Osteoblast (primary cell): ENCODE measurements around the gene PCDH9. TPM values are rescaled to one million over a fixed set of nuclear protein-coding genes. Genes with fewer than 3 reads are reported as not detected.
A peak's percentile ranks its signal among the peaks of the same experiment; 100 is the strongest.

Experiments
- DNase-seq: peaks from one replicate; pipeline ENCODE4 v3.0.0; 2011; ENCODE audit warnings: low spot score, mixed read lengths; ENCODE audit not compliant: insufficient read length; ENCODE audit errors: missing footprints
- H2AFZ ChIP-seq: 2 replicates; pipeline ENCODE4 v1.6.0; 2011; ENCODE audit warnings: mild to moderate bottlenecking, low read length
- H3K27ac ChIP-seq: 2 replicates; pipeline ENCODE4 v1.5.1; 2011; ENCODE audit warnings: mild to moderate bottlenecking, low read depth, low read length, moderate library complexity
- H3K27me3 ChIP-seq: 2 replicates; pipeline ENCODE4 v1.6.0; 2012; ENCODE audit warnings: mild to moderate bottlenecking, control low read depth, inconsistent platforms, low read length, moderate library complexity; ENCODE audit not compliant: insufficient read depth
- H3K36me3 ChIP-seq: 2 replicates; pipeline ENCODE4 v1.5.1; 2011; ENCODE audit warnings: mild to moderate bottlenecking, low read length, control low read depth, moderate library complexity; ENCODE audit not compliant: insufficient read depth
- H3K4me1 ChIP-seq: 2 replicates; pipeline ENCODE4 v1.5.1; 2011; ENCODE audit warnings: mild to moderate bottlenecking, low read length, control low read depth, moderate library complexity; ENCODE audit not compliant: insufficient read depth
- H3K4me2 ChIP-seq: 2 replicates; pipeline ENCODE4 v1.6.0; 2011; ENCODE audit warnings: mild to moderate bottlenecking, low read length; ENCODE audit not compliant: insufficient read depth
- H3K4me3 ChIP-seq: fragments of 200-600 bp; sonication (generic); 3 replicates; pipeline ENCODE4 v1.5.1; 2012; ENCODE audit warnings: mild to moderate bottlenecking, low read length, inconsistent platforms; ENCODE audit not compliant: insufficient read depth
- H3K79me2 ChIP-seq: 2 replicates; pipeline ENCODE4 v1.6.0; 2012; ENCODE audit warnings: mild to moderate bottlenecking, low read length, control low read depth, inconsistent platforms; ENCODE audit not compliant: insufficient read depth
- H3K9me3 ChIP-seq: 2 replicates; pipeline ENCODE4 v1.5.1; 2011; ENCODE audit warnings: low read depth, low read length, control low read depth
- H4K20me1 ChIP-seq: 2 replicates; pipeline ENCODE4 v1.6.0; 2012; ENCODE audit warnings: mild to moderate bottlenecking, low read length, control low read depth; ENCODE audit not compliant: insufficient read depth
- CTCF ChIP-seq: IDR thresholded peaks from 2 replicates; pipeline ENCODE4 v1.5.1; 2011; ENCODE audit warnings: mild to moderate bottlenecking, low read depth, low read length, moderate library complexity; ENCODE audit errors: extremely low read depth
- total RNA-seq: library from RNA; depleted of rRNA; stranded (reverse); fragments of >200 nt; gene quantifications from 2 replicates; pipeline ENCODE4 v1.2.3, GENCODE V29; 2012

PCDH9 gene
- total RNA-seq, 1 donor: 1.1 TPM

- no peak for TF ChIP-seq CTCF
- H3K9me3 ChIP-seq: no peaks in the 10 kb centered on the region
- H3K4me2 ChIP-seq: no peak overlapping the region
- peaks cover 26% of the 10 kb centered on the region for H3K4me1 ChIP-seq
- H3K79me2 ChIP-seq: no peaks in the 10 kb centered on the region
- no peak for DNase-seq
- no peaks in the 10 kb centered on the region for H4K20me1 ChIP-seq
- no peak overlapping the region for H3K27ac ChIP-seq
- no peaks in the 10 kb centered on the region for H3K36me3 ChIP-seq
- H2AFZ ChIP-seq: no peak overlapping the region
- H3K27me3 ChIP-seq: no peaks in the 10 kb centered on the region
- H3K4me3 ChIP-seq: no peak overlapping the region
Observed at GRCh38 chr13:67227131-67227983, 2.8 kb downstream of the PCDH9 start.

- H3K9me3 ChIP-seq: no peaks in the 10 kb centered on the region
- H2AFZ ChIP-seq: peak overlapping the region; percentile 25
- no peak overlapping the region for H3K4me2 ChIP-seq
- no peak overlapping the region for H3K27ac ChIP-seq
- no peaks in the 10 kb centered on the region for H3K79me2 ChIP-seq
- H4K20me1 ChIP-seq: no peaks in the 10 kb centered on the region
- DNase-seq: no peak
- no peaks in the 10 kb centered on the region for H3K27me3 ChIP-seq
- peaks cover 26% of the 10 kb centered on the region for H3K4me1 ChIP-seq
- no peaks in the 10 kb centered on the region for H3K36me3 ChIP-seq
- no peak overlapping the region for H3K4me3 ChIP-seq
- TF ChIP-seq CTCF: no peak
Observed at GRCh38 chr13:67226696-67227095, 3.4 kb downstream of the PCDH9 start.

- H3K79me2 ChIP-seq: no peaks in the 10 kb centered on the region
- peak; percentile 34 for DNase-seq
- no peaks in the 10 kb centered on the region for H3K27me3 ChIP-seq
- H3K4me2 ChIP-seq: no peak overlapping the region
- no peak overlapping the region for H3K27ac ChIP-seq
- no peak overlapping the region for H2AFZ ChIP-seq
- no peaks in the 10 kb centered on the region for H4K20me1 ChIP-seq
- peaks cover 26% of the 10 kb centered on the region for H3K4me1 ChIP-seq
- no peak overlapping the region for H3K4me3 ChIP-seq
- no peak for TF ChIP-seq CTCF
- H3K36me3 ChIP-seq: no peaks in the 10 kb centered on the region
- no peaks in the 10 kb centered on the region for H3K9me3 ChIP-seq
Observed at GRCh38 chr13:67225252-67226159, 4.6 kb downstream of the PCDH9 start.
